Lower leg skin (tissue), 4 donors: ENCODE measurements around the gene UGT1A9. TPM values are rescaled to one million over a fixed set of nuclear protein-coding genes. Genes with fewer than 3 reads are reported as not detected.

ENCODE experiments used
- DNase-seq, 2 donors: peaks; one replicate each; pipeline ENCODE4 v3.0.0-alpha.2; 2019; ENCODE audit warnings: low spot score in 2 of 2
- H3K4me3 ChIP-seq: fragments of 200-600 bp; sonication (generic); 2 replicates; pipeline ENCODE4 v1.5.1; 2017; ENCODE audit warnings: mild to moderate bottlenecking, low read depth; ENCODE audit not compliant: poor library complexity, severe bottlenecking
- CTCF ChIP-seq, 3 donors: fragments of 450-650 bp; IDR thresholded peaks; one replicate each; pipeline ENCODE4 v1.5.1; 2016; ENCODE audit warnings: antibody characterized with exemption in 3 of 3, mild to moderate bottlenecking in 3 of 3, moderate library complexity in 2 of 3
- POLR2A ChIP-seq, 2 donors: fragments of 450-650 bp; IDR thresholded peaks; one replicate each; pipeline ENCODE4 v1.6.1; 2016 to 2017; ENCODE audit warnings: antibody characterized with exemption in 2 of 2, mild to moderate bottlenecking in 1 of 2, moderate library complexity in 1 of 2
- WGBS, 2 donors: methylation state at CpG; one replicate each; pipeline ENCODE4 v1.1.5; 2018; 5-methylcytosine and 5-hydroxymethylcytosine counted together
- intact Hi-C: fragments of 100-400 bp; cut with DNase I; formaldehyde crosslinking; loops from one replicate; pipeline ENCODE4 v1.15.0; 2023; ENCODE audit warnings: low total_unique reads
- total RNA-seq, 4 donors: library from RNA; depleted of rRNA; stranded (reverse); fragments of >200 nt; gene quantifications; one replicate each; pipeline ENCODE4 v1.1.0, GENCODE V29; 2016

UGT1A9 gene
- total RNA-seq, 4 donors from 2014 or later = not detected

GRCh38 chr2:233658610-233659009, 13.1 kb upstream of the UGT1A9 start:
- DNase-seq = no peak
- intact Hi-C loops = no loop called here
- TF ChIP-seq POLR2A (IDR thresholded peaks at IDR 0.05) (no peak), CTCF (IDR thresholded peaks at IDR 0.05) (no peak)
- H3K4me3 ChIP-seq = no peak overlapping the region

- WGBS, 2 donors = 47 to 60% methylated on average over 1 of the region's 1 CpG
- intact Hi-C loops = no loop called here
- H3K4me3 ChIP-seq = no peak overlapping the region
- no peak for DNase-seq
- no peak for TF ChIP-seq CTCF (IDR thresholded peaks at IDR 0.05)
- no peak for TF ChIP-seq POLR2A (IDR thresholded peaks at IDR 0.05)
Measured at GRCh38 chr2:233663911-233664310, 7.8 kb upstream of the UGT1A9 start.

GRCh38 chr2:233668605-233669260, 3.0 kb upstream of the UGT1A9 start:
- 76 to 79% methylated on average over 4 of the region's 4 CpGs for WGBS, 2 donors
- TF ChIP-seq POLR2A (IDR thresholded peaks at IDR 0.05) (no peak), CTCF (IDR thresholded peaks at IDR 0.05) (no peak)
- no peak overlapping the region for H3K4me3 ChIP-seq
- intact Hi-C loops = no loop called here
- DNase-seq = no peak

GRCh38 chr2:233672886-233673285, 1.2 kb downstream of the UGT1A9 start:
- TF ChIP-seq CTCF (IDR thresholded peaks at IDR 0.05) (no peak), POLR2A (IDR thresholded peaks at IDR 0.05) (no peak)
- intact Hi-C loops = no loop called here
- WGBS, 2 donors = 70 to 90% methylated on average over 3 of the region's 3 CpGs
- DNase-seq = no peak
- H3K4me3 ChIP-seq = no peak overlapping the region

GRCh38 chr2:233673896-233674295, 2.2 kb downstream of the UGT1A9 start:
- intact Hi-C loops = no loop called here

More at GRCh38 chr2:233673896-233674295, 2.2 kb downstream of the UGT1A9 start:
- TF ChIP-seq POLR2A (IDR thresholded peaks at IDR 0.05) (no peak), CTCF (IDR thresholded peaks at IDR 0.05) (no peak)
- H3K4me3 ChIP-seq = no peak overlapping the region
- no peak for DNase-seq
